GM19438 (cell line): ENCODE results near the gene PTPN2.
"Not testable (repeated sequence)": the region's sequence is repeated elsewhere in the genome, so short reads cannot be mapped to it uniquely, and the experiment has no call there.

Source experiments
- ATAC-seq: cut with Tn5 transposase; IDR thresholded peaks from one replicate; pipeline ENCODE4 v1.9.1; 2021; ENCODE audit warnings: low read depth; ENCODE audit not compliant: unreplicated experiment

The PTPN2 gene

GRCh38 chr18:12776821-12777471 lies 107.1 kb downstream of the PTPN2 start:
- ATAC-seq, result no peak

GRCh38 chr18:12776415-12776814 lies 107.6 kb downstream of the PTPN2 start:
- not testable (repeated sequence) for ATAC-seq

- no peak for ATAC-seq
These were observed 109.1 kb downstream of the PTPN2 start for GRCh38 chr18:12774982-12775381.

- no peak for ATAC-seq
These were observed 110.7 kb downstream of the PTPN2 start for GRCh38 chr18:12773369-12773768.

- no peak for ATAC-seq
These were observed 111.9 kb downstream of the PTPN2 start for GRCh38 chr18:12772111-12772510.

GRCh38 chr18:12770469-12771219 lies 113.4 kb downstream of the PTPN2 start:
- no peak for ATAC-seq

GRCh38 chr18:12769644-12770440 lies 114.2 kb downstream of the PTPN2 start:
- ATAC-seq, result no peak

GRCh38 chr18:12769136-12769535 lies 114.9 kb downstream of the PTPN2 start:
- ATAC-seq, result no peak

GRCh38 chr18:12768625-12769024 lies 115.4 kb downstream of the PTPN2 start:
- no peak for ATAC-seq

- ATAC-seq, result no peak
These were observed 116.4 kb downstream of the PTPN2 start for GRCh38 chr18:12767580-12768155.

- no peak for ATAC-seq
These were observed 117.0 kb downstream of the PTPN2 start for GRCh38 chr18:12766986-12767433.

- no peak for ATAC-seq
These were observed 118.5 kb downstream of the PTPN2 start for GRCh38 chr18:12765586-12765985.

GRCh38 chr18:12765126-12765525 lies 118.9 kb downstream of the PTPN2 start:
- no peak for ATAC-seq

GRCh38 chr18:12758566-12758965 lies 125.5 kb downstream of the PTPN2 start:
- not testable (repeated sequence) for ATAC-seq

GRCh38 chr18:12756619-12757239 lies 127.3 kb downstream of the PTPN2 start:
- ATAC-seq, result not testable (repeated sequence)

GRCh38 chr18:12755606-12756005 lies 128.4 kb downstream of the PTPN2 start:
- ATAC-seq, result not testable (repeated sequence)

GRCh38 chr18:12754511-12754910 lies 129.5 kb downstream of the PTPN2 start:
- ATAC-seq, result no peak

- no peak for ATAC-seq
These were observed 132.1 kb downstream of the PTPN2 start for GRCh38 chr18:12751891-12752290.

GRCh38 chr18:12751503-12751884 lies 132.5 kb downstream of the PTPN2 start:
- ATAC-seq, result no peak

- no peak for ATAC-seq
These were observed 133.1 kb downstream of the PTPN2 start for GRCh38 chr18:12750715-12751502.
